SH-SY5Y (cell line): ENCODE data around the gene APOA5.

ENCODE experiments used
- GATA2 ChIP-seq: IDR thresholded peaks from 2 replicates; pipeline ENCODE4 v1.6.1; 2011; ENCODE audit warnings: mild to moderate bottlenecking, low read depth, low read length
- GATA3 ChIP-seq: IDR thresholded peaks from 2 replicates; pipeline ENCODE4 v1.6.1; 2011; ENCODE audit warnings: low read depth, mild to moderate bottlenecking, low read length, moderate library complexity

APOA5 gene

DNA sequence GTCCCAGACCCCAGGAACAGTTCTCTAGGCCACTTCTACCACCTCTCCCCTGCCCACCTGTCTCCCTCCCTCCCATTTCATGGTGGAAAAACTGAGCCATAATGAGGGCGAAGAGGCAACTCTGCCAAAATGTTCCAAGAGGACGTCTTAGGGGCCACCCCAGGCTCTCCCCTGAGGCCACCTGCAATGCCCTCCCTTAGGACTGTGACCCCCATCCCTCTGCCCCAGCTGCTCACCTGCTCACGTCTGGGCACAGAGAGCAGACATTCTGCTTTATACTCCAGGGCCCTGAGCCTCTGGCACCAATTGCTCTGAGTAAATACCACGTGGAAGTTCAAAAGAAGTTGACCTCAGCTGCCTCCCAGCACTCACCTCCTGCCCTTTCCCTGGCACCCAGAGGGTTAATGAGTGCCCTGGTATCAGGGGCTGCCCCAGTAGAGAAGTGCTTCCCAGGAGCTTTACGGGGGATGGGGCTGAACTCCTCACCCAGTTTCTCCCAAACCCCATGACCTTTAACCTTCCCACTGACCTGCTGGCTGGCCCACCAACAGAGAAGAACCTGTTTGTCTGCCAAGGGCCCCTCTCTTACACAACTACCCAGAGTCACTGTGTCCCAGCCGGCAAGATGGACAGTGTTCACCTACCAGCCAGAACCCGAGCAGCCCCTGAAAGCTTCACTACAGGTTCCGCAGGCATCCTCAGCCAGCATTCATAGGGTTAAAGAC is 627 bp upstream of the APOA5 start:
- TF ChIP-seq GATA2 (no peak), GATA3 (no peak)

- TF ChIP-seq GATA2 (no peak), GATA3 (no peak)
Observed at GRCh38 chr11:116791002-116791812, 472 bp downstream of the APOA5 start.

GRCh38 chr11:116790167-116791001 is 1.3 kb downstream of the APOA5 start:
- TF ChIP-seq GATA3 (no peak), GATA2 (no peak)

GRCh38 chr11:116788975-116789374 is 2.7 kb downstream of the APOA5 start:
- TF ChIP-seq GATA2 (no peak), GATA3 (no peak)

- no peak for TF ChIP-seq GATA3
Observed at GRCh38 chr11:116788534-116788933, 3.1 kb downstream of the APOA5 start.

DNA sequence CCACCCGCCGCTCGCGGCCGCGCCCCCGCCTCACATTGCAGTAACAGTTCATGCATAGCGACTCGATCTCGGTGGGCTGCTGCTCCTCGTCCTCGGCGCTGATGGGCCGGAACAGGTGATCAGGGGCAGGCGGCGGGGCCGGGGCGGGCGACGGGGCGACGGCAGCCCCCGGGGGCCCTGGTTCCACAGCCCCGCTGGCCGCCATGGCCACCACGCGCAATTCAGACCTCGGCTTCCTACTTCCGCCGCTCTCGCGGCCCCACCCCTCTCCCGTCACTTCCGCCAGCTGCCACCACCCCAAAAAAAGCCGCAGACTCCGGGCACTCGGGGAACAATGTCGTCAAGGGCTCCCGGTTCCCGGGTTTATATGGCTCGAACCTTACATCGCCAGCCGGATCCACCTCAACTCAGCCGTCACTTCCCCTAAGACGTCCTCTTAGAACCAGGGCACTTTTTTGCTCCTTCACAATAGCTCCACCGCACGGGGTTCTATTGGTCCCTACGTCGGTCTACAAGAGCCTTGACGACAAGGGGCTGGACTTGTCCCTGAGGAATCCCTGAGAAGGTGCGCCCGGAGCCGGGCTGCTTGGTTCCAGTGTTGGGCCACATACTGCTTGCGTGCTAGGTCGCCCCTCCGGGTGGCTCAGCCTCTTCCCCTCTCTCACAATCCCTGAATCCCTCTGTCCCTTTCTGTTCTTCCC is 3.7 kb downstream of the APOA5 start, which contains the start of gene ZPR1:
Gene ZPR1, minus strand, starts transcription at position 238 of the 701 bp plus-strand sequence. Its CDS starts 33 bp downstream, at position 205.
- TF ChIP-seq GATA2 (no peak), GATA3 (no peak)

GRCh38 chr11:116787436-116787785 is 4.3 kb downstream of the APOA5 start:
- TF ChIP-seq GATA3 (no peak), GATA2 (no peak)

DNA sequence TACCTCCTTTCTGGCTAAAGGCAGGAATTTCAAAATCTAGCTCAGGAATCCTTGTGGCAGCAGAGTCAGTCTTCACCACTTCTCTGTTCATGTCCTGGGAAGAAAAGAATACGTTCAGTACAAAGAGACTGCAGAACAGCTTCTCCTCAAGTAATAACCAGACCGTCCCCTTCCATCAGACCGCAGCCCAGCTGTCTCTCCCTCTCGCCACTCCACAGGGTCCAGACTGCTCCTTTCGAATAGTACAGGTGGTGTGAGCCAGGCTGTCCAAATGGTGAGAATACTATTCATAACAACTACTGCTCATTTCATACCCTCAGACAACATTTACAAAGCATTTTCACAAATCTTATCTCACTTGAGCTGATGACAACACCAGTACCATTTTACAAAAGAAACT is 4.7 kb downstream of the APOA5 start:
- no peak for TF ChIP-seq GATA2
- TF ChIP-seq GATA3: no peak

DNA sequence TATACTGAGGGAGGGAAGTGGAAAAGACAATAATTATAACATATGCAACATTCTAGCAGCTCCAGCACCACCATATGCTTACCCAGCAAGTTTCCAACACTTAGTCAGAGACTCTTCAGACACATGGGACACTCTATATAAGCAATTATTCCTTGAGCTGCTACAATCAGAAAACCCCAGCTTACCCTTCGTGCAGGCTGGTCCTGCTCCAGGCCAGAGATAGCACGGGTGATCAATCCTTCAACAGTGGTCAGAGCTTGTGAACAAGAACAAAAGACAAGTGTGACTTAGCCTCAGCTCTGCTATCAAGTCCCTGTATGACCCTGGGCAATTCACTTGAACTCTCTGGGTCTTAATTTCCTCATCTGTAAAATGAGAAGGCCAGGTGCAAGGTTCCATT is 5.4 kb downstream of the APOA5 start:
- TF ChIP-seq GATA2 (no peak), GATA3 (no peak)

GRCh38 chr11:116782728-116783127 is 9.0 kb downstream of the APOA5 start:
- TF ChIP-seq GATA3 (no peak), GATA2 (no peak)

GRCh38 chr11:116778556-116778955 is 13.1 kb downstream of the APOA5 start:
- TF ChIP-seq GATA3 (no peak), GATA2 (no peak)

GRCh38 chr11:116777056-116777455 is 14.6 kb downstream of the APOA5 start:
- no peak for TF ChIP-seq GATA2
- no peak for TF ChIP-seq GATA3

- TF ChIP-seq GATA3 (no peak), GATA2 (no peak)
Observed at GRCh38 chr11:116776522-116776984, 15.1 kb downstream of the APOA5 start.
